GM19025 (cell line): ENCODE measurements around the gene NLRP6.
"Not testable (repeated sequence)": the region's sequence is repeated elsewhere in the genome, so short reads cannot be mapped to it uniquely, and the experiment has no call there.

Source experiments
- ATAC-seq: cut with Tn5 transposase; IDR thresholded peaks from one replicate; pipeline ENCODE4 v1.9.1; 2021; ENCODE audit warnings: mild to moderate bottlenecking, low read depth, moderate library complexity; ENCODE audit not compliant: unreplicated experiment

Gene NLRP6

GRCh38 chr11:278001-278951, at the start of gene NLRP6:
TSS of gene NLRP6 (plus strand) at chr11:278407. CDS start at chr11:278570, 163 bp downstream.
- ATAC-seq = no peak

- ATAC-seq = no peak
These were observed 47.8 kb upstream of the NLRP6 start for GRCh38 chr11:230431-230830.

- no peak for ATAC-seq
These were observed 45.2 kb upstream of the NLRP6 start for GRCh38 chr11:232783-233565.

- ATAC-seq = no peak
These were observed 43.0 kb upstream of the NLRP6 start for GRCh38 chr11:235180-235579.

GRCh38 chr11:235609-235996, 42.6 kb upstream of the NLRP6 start:
- ATAC-seq = peak; percentile 3

GRCh38 chr11:235997-236773, 42.0 kb upstream of the NLRP6 start, which contains the start of gene SIRT3:
TSS of gene SIRT3 (minus strand) at chr11:236342. CDS start at chr11:236328, 14 bp downstream.
- ATAC-seq = peak; percentile 62

GRCh38 chr11:236774-237767, 41.1 kb upstream of the NLRP6 start, which contains the start of gene PSMD13:
TSS of gene PSMD13 (plus strand) at chr11:236976. CDS start at chr11:237050, 74 bp downstream.
- peak; percentile 84 for ATAC-seq

- not testable (repeated sequence) for ATAC-seq
These were observed 39.9 kb upstream of the NLRP6 start for GRCh38 chr11:238346-238745.

GRCh38 chr11:240315-240714, 37.9 kb upstream of the NLRP6 start:
- no peak for ATAC-seq

GRCh38 chr11:241634-242033, 36.6 kb upstream of the NLRP6 start:
- no peak for ATAC-seq

GRCh38 chr11:244376-244775, 33.8 kb upstream of the NLRP6 start:
- ATAC-seq = no peak

- ATAC-seq = no peak
These were observed 29.1 kb upstream of the NLRP6 start for GRCh38 chr11:249062-249461.

GRCh38 chr11:250274-250673, 27.9 kb upstream of the NLRP6 start:
- no peak for ATAC-seq

GRCh38 chr11:250740-251299, 27.4 kb upstream of the NLRP6 start:
- ATAC-seq = no peak

GRCh38 chr11:251550-251949, 26.7 kb upstream of the NLRP6 start:
- no peak for ATAC-seq

- no peak for ATAC-seq
These were observed 25.5 kb upstream of the NLRP6 start for GRCh38 chr11:252666-253065.

GRCh38 chr11:253160-253885, 24.9 kb upstream of the NLRP6 start:
- ATAC-seq = no peak

GRCh38 chr11:253886-254270, 24.3 kb upstream of the NLRP6 start:
- no peak for ATAC-seq
